SJSA1 (cell line): Measurements from ENCODE around the gene GIPC2. TPM values are rescaled to one million over a fixed set of nuclear protein-coding genes. Genes with fewer than 3 reads are reported as not detected.

ENCODE experiments used
- DNase-seq, 2 experiments: peaks; one replicate each; pipeline ENCODE4 v3.0.0-alpha.2; 2015 to 2020; ENCODE audit warnings: low spot score in 2 of 2, low read depth in 1 of 2
- H3K27ac ChIP-seq: fragments of 250-450 bp; sonication (Bioruptor Pico); 2 replicates; pipeline ENCODE4 v1.5.1; 2020; ENCODE audit warnings: mild to moderate bottlenecking, moderate library complexity
- H3K27me3 ChIP-seq: fragments of 250-450 bp; sonication (Bioruptor Pico); replicated peaks from 2 replicates; pipeline ENCODE4 v1.5.1; 2020; ENCODE audit warnings: mild to moderate bottlenecking, moderate library complexity
- H3K36me3 ChIP-seq: fragments of 250-450 bp; sonication (Bioruptor Pico); 2 replicates; pipeline ENCODE4 v1.5.1; 2020; ENCODE audit warnings: mild to moderate bottlenecking
- H3K4me1 ChIP-seq: fragments of 250-450 bp; sonication (Bioruptor Pico); replicated peaks from 2 replicates; pipeline ENCODE4 v1.6.1; 2021; ENCODE audit warnings: mild to moderate bottlenecking
- H3K4me3 ChIP-seq: fragments of 250-450 bp; sonication (Bioruptor Pico); 2 replicates; pipeline ENCODE4 v1.5.1; 2020; ENCODE audit warnings: mild to moderate bottlenecking
- H3K9me3 ChIP-seq: fragments of 250-450 bp; sonication (Bioruptor Pico); replicated peaks from 2 replicates; pipeline ENCODE4 v1.5.1; 2020; ENCODE audit warnings: mild to moderate bottlenecking
- total RNA-seq: library from RNA; depleted of rRNA; stranded (reverse); fragments of >200 nt; shearing (Covaris generic); gene quantifications from 2 replicates; pipeline ENCODE4 v1.2.3, GENCODE V29; 2014

GIPC2 gene
- total RNA-seq, 1 experiment from 2014 or later, result 0.13 TPM

GRCh38 chr1:78044796-78045562, 787 bp upstream of the GIPC2 start:
- no peak for DNase-seq
- Histone ChIP-seq H3K9me3 (no peaks in the 10 kb centered on the region), H3K27ac (no peak overlapping the region), H3K4me3 (no peak overlapping the region), H3K4me1 (no peaks in the 10 kb centered on the region), H3K27me3 (no peaks in the 10 kb centered on the region), H3K36me3 (no peaks in the 10 kb centered on the region)

- H3K4me3 ChIP-seq, result no peak overlapping the region
- H3K9me3 ChIP-seq, result no peaks in the 10 kb centered on the region
- no peaks in the 10 kb centered on the region for H3K4me1 ChIP-seq
- no peak overlapping the region for H3K27ac ChIP-seq
- no peaks in the 10 kb centered on the region for H3K27me3 ChIP-seq
- no peak for DNase-seq
- H3K36me3 ChIP-seq, result no peaks in the 10 kb centered on the region
Observed at GRCh38 chr1:78045563-78045925, 222 bp upstream of the GIPC2 start.

- H3K4me3 ChIP-seq, result no peak overlapping the region
- DNase-seq, result no peak
- H3K27ac ChIP-seq, result no peak overlapping the region
- H3K9me3 ChIP-seq, result no peaks in the 10 kb centered on the region
- no peaks in the 10 kb centered on the region for H3K4me1 ChIP-seq
- no peaks in the 10 kb centered on the region for H3K36me3 ChIP-seq
- no peaks in the 10 kb centered on the region for H3K27me3 ChIP-seq
Observed at GRCh38 chr1:78047106-78047505, 1.3 kb downstream of the GIPC2 start.

- Histone ChIP-seq H3K27me3 (no peaks in the 10 kb centered on the region), H3K9me3 (no peaks in the 10 kb centered on the region), H3K4me1 (no peaks in the 10 kb centered on the region), H3K4me3 (no peak overlapping the region), H3K36me3 (no peaks in the 10 kb centered on the region), H3K27ac (no peak overlapping the region)
- DNase-seq, result no peak
Observed at GRCh38 chr1:78047631-78048030, 1.9 kb downstream of the GIPC2 start.

- no peaks in the 10 kb centered on the region for H3K4me1 ChIP-seq
- no peak overlapping the region for H3K27ac ChIP-seq
- no peaks in the 10 kb centered on the region for H3K27me3 ChIP-seq
- no peak overlapping the region for H3K4me3 ChIP-seq
- DNase-seq, result no peak
- H3K36me3 ChIP-seq, result no peaks in the 10 kb centered on the region
- no peaks in the 10 kb centered on the region for H3K9me3 ChIP-seq
Observed at GRCh38 chr1:78048446-78048845, 2.7 kb downstream of the GIPC2 start.

- Histone ChIP-seq H3K9me3 (no peaks in the 10 kb centered on the region), H3K4me3 (no peak overlapping the region), H3K27ac (no peak overlapping the region), H3K27me3 (no peaks in the 10 kb centered on the region), H3K36me3 (no peaks in the 10 kb centered on the region), H3K4me1 (no peaks in the 10 kb centered on the region)
- no peak for DNase-seq
Observed at GRCh38 chr1:78049396-78049795, 3.6 kb downstream of the GIPC2 start.

- Histone ChIP-seq H3K4me1 (no peaks in the 10 kb centered on the region; the same call in 1 of the 2 replicates), H3K9me3 (no peaks in the 10 kb centered on the region), H3K27ac (no peak overlapping the region), H3K36me3 (no peaks in the 10 kb centered on the region), H3K27me3 (no peaks in the 10 kb centered on the region), H3K4me3 (no peak overlapping the region)
- no peak for DNase-seq
Observed at GRCh38 chr1:78051005-78051404, 5.2 kb downstream of the GIPC2 start.

- Histone ChIP-seq H3K9me3 (no peaks in the 10 kb centered on the region), H3K36me3 (no peaks in the 10 kb centered on the region), H3K4me3 (no peak overlapping the region), H3K27ac (no peak overlapping the region), H3K4me1 (no peaks in the 10 kb centered on the region; the same call in 1 of the 2 replicates), H3K27me3 (no peaks in the 10 kb centered on the region)
- no peak for DNase-seq
Observed at GRCh38 chr1:78052685-78053405, 7.1 kb downstream of the GIPC2 start.

- H3K4me1 ChIP-seq, result no peaks in the 10 kb centered on the region; the same call in 1 of the 2 replicates
- H3K9me3 ChIP-seq, result no peaks in the 10 kb centered on the region
- no peak overlapping the region for H3K4me3 ChIP-seq
- no peak overlapping the region for H3K27ac ChIP-seq
- DNase-seq, result no peak
- H3K27me3 ChIP-seq, result no peaks in the 10 kb centered on the region
- H3K36me3 ChIP-seq, result no peaks in the 10 kb centered on the region
Observed at GRCh38 chr1:78053498-78053897, 7.7 kb downstream of the GIPC2 start.

GRCh38 chr1:78054559-78054958, 8.8 kb downstream of the GIPC2 start:
- no peak for DNase-seq
- no peak overlapping the region for H3K27ac ChIP-seq
- no peaks in the 10 kb centered on the region; the same call in 1 of the 2 replicates for H3K4me1 ChIP-seq

GRCh38 chr1:78054972-78055371, 9.2 kb downstream of the GIPC2 start:
- Histone ChIP-seq H3K4me1 (no peaks in the 10 kb centered on the region; the same call in 1 of the 2 replicates), H3K27ac (no peak overlapping the region), H3K4me3 (no peak overlapping the region), H3K36me3 (no peaks in the 10 kb centered on the region), H3K9me3 (no peaks in the 10 kb centered on the region), H3K27me3 (no peaks in the 10 kb centered on the region)
- DNase-seq, result no peak

More at GRCh38 chr1:78054559-78054958, 8.8 kb downstream of the GIPC2 start:
- no peaks in the 10 kb centered on the region for H3K9me3 ChIP-seq
- no peak overlapping the region for H3K4me3 ChIP-seq
- H3K36me3 ChIP-seq, result no peaks in the 10 kb centered on the region
- H3K27me3 ChIP-seq, result no peaks in the 10 kb centered on the region

GRCh38 chr1:78055565-78056132, 9.9 kb downstream of the GIPC2 start:
- DNase-seq, result no peak
- Histone ChIP-seq H3K4me3 (no peak overlapping the region), H3K27ac (no peak overlapping the region), H3K27me3 (no peaks in the 10 kb centered on the region), H3K36me3 (no peaks in the 10 kb centered on the region), H3K4me1 (no peaks in the 10 kb centered on the region; the same call in 1 of the 2 replicates), H3K9me3 (no peaks in the 10 kb centered on the region)

- Histone ChIP-seq H3K27me3 (no peaks in the 10 kb centered on the region), H3K4me1 (peaks cover 14% of the 10 kb centered on the region), H3K36me3 (no peaks in the 10 kb centered on the region), H3K9me3 (no peaks in the 10 kb centered on the region), H3K27ac (no peak overlapping the region), H3K4me3 (no peak overlapping the region)
- no peak for DNase-seq
Observed at GRCh38 chr1:78058670-78059069, 12.9 kb downstream of the GIPC2 start.
